Measurements from ENCODE around the gene SEPTIN11.
"Not testable (repeated sequence)": the region's sequence is repeated elsewhere in the genome, so short reads cannot be mapped to it uniquely, and the experiment has no call there.

The SEPTIN11 gene

DNA sequence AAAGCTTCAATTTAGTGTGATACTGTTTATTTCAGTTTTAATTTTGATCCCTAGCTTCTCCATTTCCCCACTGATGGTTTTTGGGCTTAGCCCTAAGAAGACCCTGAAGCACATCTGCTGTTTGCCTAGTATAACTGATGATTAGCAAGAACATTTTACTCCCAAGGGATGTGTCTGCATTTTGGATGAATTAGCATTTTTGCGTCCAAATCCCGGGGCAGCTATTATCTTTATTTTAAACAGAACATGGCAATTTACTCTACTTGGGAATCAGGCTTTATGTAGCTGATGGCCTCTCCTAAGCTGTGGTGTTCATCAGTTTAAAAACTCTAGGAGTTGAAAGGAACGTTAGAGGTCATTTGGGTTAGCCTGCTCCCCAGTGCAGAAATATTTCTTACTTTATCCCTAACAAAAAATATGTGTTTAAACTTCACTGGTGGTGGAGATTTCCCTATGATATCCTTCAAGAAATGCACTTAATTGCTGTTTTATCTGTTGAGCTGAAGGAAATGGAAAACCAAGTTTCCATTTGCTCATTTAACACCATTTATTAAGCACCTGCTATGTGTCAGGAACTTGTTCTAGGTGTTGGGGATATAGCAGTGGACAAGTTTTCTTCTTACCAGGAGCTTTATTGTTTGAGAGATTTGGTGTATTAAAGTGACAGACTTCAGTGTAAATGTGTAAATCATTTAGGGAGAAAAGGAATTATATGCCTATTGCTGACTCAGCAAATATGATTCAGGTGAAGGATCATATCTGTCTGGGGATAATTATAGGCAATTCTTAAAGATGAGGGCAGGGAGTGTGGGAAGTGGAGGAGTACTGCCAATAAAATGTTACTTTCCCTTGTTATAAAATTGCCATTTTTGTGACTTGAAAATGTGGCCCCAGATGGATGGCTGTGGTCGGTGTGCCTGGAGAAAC, 3.4 kb downstream of the SEPTIN11 start:
- DNase-seq: no peak

DNA sequence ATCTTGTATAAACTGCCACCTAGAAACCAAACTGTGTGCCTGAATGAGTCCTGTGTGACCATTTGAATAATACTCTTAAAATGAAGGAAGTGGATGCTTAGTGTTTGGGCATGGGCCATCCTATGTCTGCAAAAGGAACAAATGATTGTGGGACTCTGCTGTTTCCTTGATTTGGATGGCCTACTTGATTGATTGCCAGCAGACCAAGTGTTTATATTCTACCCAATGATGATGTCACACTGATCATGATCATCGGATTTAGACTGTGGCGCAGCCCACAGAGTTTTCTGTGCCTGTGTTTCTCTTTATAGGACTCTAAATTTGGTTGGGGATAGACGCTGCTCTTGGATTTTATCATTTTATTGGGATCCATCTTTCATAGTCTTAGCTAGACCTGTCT, 4.4 kb downstream of the SEPTIN11 start:
- no peak for DNase-seq

DNA sequence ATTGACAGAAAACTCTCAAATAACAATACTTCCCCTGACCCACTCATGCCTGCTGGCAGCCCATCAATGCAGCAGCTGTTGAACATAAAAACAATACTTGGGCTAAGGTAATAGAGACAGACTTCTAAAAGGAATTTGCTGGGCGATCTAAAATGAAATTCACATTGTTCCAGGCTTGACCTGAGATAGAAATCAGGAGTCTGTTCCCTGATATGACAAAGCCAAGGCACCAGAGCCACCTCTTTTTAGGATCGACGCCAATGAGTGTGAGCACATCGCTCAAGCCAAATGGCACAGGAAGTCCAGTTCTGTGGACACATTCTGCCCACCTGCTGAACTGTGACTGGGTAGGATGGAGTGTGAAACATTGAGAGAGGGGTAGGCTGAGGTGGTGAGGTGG, 4.9 kb downstream of the SEPTIN11 start:
- no peak for DNase-seq

DNA sequence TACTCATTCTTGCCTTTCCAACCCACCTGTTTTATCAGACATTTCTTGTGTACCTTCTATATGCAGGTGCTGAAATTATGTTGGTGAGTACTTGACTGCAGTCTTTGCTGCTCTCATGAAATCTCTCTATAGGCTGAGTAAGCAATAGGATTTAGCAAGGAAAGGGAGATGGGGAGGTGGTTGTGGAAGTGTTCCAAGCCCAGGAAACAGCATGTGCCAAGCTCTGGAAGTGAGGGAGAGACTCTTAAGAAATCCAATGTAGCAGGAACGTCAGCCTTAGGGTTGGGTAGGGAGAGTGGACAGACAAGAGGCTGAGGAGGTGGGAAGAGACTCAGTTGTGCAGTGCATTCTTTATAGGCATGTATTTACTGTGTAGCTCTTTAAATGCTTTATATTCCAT, 5.6 kb downstream of the SEPTIN11 start:
- DNase-seq: no peak

DNA sequence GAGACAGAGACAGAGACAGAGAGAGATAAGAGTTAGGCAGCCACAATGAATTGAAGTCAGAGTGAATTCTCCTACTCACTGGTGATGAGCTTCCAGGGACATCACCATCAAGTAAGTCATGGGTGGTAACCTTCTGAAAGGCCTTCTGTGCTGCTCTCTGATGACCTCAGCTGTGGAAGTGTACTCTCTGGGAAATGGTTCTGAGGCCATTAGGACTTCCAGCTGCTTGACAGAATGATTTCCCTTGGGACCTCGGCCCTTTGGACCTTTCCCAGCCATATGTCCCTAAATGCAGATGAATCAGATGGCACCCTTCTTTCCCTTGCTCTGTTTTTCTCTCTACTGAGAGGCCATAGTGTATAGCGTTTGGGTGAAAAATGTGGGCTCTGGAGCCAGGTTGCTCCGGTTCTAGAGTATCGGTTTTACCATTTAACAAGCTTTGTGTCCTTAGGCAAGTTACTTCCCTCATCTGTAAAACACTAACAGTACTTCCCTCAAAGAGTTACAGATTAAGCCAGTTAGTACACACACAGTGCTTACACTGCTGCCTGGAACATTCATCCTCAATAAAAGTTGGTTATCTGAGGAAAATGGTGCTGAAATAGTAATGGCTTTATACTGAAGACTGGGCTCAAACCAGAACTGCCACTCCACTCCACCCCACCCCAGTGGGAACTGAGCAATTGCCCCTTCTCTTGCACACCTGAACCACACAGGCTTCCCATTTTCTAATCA, 7.6 kb downstream of the SEPTIN11 start:
- no peak for DNase-seq

DNA sequence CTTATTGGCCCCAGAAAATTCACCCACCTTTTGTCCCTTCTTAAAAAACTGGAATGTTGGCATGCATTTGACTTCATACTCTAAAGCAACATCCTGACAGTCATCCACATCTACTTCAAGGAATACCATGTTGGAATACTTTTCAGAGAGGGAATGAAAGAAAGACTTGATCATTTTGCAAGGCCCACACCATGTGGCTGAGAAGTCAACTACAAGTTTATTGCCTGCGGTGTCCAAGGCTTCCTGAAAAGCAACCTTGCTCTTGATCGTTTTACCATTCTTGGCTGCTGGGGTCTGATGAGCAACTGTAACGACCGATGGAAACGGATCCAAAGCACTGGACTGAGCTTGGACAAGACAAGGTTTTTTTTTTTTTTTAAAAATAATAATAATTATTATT, 9.3 kb downstream of the SEPTIN11 start:
- DNase-seq: no peak

DNA sequence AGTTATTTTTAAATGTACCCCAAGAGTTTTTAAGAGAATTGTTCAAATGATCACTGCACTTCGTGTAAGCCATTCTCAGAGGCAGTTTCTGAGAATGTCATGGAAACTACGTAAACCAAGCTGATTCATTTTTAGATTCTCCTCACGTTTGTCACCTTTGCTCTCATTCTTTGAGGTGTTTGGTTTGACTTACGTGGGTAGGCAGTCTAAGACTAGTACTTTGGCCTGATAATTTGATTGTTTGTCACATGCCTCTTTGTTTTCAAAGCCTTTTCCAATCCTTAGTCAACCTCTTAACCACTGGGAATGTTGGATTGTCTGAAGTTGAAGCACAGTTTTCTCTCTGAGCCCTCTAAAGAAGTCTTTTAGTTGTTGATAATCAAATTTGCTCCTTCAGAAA, 10.5 kb downstream of the SEPTIN11 start:
- no peak for DNase-seq

DNA sequence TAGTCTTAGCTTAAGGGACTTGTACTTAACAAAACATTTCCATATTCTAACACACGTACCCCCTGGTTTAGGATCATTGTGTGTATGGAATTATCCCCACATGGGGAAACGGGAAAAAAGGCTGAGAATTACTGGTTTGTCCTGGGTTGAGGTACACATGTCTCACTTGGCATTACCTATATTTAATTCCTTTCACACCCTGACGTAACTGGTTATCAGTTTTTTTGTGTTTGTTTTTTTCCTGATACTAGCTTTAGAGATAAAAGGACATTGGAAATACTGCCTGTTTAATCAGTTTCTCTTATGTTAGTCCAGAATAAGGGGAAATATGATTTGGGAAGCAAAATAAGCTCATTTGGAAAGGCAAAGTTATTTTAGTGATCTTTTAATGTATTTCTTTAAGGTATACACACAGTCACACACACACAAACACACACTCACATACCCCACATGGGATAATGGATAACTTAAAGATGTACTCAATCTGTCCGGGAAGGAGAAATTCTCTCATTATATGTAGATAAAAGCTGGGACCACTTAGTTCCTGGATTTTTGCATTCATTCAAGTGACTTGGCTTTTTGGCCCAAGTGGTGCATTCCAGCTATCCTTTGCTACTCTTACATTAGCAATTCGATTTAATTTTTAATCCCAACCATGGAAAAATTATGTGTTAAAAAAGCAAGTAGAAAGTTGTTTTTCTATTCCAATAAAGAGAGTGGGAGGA, 13.0 kb downstream of the SEPTIN11 start:
- no peak for DNase-seq

DNA sequence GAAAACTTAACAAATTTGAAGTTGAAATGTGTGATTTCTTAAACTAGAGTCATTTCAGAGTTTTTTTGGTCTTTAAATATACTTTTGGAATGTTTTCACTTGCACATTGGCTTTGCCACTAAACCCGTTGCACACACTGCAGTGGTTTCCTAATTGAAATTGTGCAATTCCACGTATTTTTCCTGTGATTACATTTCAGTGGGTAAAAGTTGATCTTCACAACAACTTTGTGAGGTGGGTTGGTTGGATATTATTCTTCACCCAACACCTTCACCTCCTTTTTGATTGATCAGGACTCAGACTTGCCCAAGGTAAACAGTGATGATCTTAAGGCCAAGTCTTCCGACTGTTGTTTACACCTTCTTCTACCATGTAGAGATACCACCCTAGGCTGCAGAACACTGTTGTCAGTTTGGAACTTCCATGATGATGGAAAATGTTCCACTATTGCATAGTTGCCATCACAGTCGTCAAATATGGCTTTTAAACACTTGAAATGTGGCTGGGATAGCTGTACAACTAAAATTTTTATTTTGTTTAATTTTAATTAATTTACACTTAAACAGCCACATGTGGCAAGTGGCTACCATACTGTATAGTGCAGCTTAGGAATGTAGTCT, 13.7 kb downstream of the SEPTIN11 start:
- DNase-seq: no peak

DNA sequence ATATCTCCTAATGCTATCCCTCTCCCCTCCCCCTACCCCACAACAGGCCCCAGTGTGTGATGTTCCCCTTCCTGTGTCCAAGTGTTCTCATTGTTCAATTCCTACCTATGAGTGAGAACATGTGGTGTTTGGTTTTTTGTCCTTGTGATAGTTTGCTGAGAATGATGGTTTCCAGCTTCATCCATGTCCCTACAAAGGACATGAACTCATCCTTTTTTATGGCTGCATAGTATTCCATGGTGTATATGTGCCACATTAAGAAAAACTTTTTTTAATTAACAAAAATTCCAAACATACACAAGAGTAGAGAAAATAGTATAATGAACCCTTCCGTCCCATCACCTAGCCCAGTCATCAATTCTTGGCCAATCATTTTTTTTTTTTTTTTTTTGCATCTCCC, 14.4 kb downstream of the SEPTIN11 start:
- DNase-seq: not testable (repeated sequence)

DNA sequence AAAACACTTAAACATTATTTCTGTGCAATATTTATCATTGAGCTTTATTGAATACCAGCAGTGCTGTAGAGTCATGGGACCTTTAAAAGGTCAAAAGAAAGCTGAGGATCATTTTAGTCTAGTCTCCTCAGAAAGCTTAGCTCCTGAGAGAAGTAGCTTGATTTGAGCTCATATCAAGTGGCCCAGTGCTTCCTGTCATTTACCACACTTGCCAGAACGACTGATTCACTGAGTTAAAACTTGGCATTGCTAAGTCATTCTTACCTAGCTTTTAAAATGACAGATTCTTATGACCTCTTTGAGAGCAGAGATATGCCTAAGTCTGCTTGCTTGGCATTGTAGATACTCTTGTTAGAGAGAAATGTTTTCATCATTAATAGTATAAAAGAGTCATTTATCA, 15.2 kb downstream of the SEPTIN11 start:
- DNase-seq: no peak

DNA sequence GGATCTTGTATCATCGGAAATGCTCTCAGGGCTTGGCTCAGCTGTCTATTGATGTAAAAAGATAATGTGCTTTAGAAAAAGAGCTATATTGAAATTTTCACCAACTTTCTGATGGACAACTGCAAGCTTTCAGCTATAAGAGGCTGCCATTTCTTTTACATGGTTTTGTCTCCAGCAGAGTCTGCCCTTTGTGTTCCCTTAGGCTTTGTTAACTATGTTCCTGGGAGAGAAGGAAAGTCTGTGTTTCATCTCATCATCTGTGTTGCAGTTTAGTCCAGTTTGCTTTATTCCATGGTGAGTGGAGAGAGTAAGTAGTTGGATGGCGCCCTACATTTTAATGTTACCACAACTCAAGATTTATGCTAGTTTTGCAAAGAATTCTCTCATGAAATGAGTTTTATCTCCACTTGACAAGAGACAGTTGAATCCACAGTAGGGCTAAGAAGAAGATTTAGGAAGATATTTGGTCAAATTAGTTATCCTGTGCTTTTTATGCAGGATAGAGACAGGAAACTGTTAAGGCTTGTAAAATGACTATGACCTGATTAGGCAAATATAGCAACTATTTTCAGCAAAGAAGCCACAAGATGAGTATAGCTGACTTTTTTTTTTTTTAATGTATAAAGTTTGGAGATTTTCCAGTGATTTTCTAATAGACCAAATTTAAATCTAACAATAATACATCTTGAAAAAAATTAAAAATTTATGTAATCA, 16.5 kb downstream of the SEPTIN11 start:
- no peak for DNase-seq

DNA sequence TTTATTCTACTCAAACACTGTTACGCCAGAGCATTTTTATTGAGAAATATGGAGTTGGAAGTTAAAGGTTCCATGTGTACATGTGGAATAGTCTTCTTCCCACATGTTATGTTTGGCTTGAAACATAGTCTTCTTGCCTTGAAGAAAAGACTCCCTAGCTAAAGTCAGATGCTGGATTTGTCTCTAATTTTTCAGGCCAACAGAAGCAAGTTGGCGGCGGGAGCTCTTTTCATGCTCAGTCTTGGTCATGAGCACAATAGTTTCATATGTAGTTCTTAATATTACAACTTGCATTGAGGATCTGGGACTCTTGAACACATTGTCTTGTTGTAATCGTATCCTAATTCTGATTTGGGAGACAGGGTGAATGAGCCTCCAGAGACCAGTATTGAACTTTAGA, 19.4 kb downstream of the SEPTIN11 start:
- DNase-seq: no peak

DNA sequence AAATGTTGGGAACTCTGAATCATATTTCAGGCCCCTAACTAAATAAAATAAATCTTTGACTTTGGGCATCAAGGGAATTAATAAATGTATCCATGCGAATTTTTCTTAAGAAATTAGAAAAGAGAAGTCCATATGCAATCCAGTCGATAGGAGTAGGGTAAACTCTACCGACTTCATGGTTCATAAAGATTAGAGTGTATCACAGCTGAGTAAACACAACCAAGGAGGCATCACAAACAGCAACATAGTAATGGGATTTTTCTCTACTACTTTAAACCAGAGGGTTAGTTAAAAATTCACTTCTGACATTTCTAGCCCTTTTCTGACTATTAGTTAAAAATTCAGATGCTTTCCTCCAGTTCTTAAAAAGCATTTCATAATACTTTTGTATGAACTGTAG, 19.9 kb downstream of the SEPTIN11 start:
- no peak for DNase-seq

DNA sequence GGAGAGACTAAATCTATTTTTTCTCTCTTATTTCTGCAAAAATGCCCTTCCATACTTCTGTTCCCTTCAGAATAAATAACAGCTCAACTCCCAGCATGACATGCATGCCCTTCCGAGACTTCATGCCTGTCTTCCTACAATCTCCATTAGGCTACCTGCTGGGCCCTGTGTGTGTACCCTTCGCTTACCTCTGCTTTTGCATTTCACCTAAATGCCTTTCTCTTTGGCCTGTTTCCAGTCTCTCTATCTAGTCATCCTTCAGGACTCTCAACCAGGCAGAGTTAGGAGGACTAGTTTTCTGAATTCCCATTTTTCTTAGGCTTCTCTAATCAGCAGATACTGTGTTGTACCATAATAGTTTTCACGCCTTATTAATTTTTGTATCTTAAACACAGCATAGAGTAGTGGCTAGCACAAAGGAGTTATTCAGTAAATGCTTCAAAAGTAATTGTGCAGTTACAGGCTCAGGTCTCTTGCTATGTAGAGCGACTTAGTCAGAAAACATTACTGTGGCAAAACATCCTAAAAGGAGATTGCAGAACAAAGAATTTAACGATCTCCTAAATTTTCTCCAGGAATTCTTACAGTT, 20.5 kb downstream of the SEPTIN11 start:
- DNase-seq: no peak

DNA sequence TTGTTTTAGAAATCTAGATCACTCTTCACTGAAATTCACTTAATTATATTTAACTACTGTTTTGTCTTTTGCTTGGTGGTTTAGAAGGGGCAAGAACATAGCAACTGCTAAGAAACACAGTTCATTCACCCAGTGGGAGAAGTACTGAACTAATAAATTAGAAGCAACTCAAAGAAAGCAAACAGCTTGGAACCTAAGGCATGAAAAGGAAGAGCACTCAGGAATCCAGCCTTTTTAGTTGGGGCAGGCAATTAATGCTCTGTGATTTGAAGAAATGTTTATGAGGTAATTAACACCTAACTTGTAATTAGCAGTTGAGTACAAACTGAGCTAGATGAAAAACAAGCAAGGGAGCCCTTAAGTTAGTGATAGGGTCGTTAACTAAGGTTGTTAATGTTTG, 22.8 kb downstream of the SEPTIN11 start:
- DNase-seq: no peak

DNA sequence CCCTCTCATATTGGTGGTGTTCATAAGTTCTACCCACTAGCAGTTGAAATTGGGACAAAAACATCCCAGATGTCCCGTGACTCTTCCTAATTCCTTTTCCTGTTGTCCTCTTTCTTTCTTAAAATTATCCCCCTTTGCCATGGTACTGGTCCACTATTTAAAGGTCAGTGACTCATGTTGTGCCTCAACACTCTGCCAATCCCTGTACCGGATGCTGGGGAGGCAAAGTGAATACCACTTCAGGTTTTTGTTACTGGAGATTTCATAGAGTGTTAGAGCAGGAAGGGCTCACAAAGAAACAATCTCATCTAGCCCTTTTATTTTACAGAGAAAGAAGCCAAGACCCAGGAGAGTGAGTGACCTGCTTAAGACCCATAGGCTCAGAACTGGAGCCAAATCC, 24.6 kb downstream of the SEPTIN11 start:
- no peak for DNase-seq

DNA sequence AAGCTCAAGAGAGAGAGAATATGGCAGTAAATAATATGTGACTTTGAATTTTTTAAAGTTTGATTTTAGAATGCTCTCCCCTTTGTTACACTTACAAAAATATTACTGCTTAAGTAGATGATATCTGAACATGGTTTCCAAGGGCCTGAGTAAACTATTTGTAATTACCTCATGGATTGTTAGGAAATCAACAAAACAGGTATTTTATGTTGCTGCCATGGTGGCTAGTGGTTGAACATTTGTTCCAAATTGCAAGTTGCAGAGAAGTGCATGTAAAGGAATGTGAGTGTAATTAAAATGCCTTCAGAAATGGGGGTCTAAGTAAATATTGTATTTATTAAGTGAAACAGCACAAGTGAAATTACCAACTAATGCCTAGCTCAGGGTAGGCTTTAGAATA, 27.6 kb downstream of the SEPTIN11 start:
- DNase-seq: no peak

DNA sequence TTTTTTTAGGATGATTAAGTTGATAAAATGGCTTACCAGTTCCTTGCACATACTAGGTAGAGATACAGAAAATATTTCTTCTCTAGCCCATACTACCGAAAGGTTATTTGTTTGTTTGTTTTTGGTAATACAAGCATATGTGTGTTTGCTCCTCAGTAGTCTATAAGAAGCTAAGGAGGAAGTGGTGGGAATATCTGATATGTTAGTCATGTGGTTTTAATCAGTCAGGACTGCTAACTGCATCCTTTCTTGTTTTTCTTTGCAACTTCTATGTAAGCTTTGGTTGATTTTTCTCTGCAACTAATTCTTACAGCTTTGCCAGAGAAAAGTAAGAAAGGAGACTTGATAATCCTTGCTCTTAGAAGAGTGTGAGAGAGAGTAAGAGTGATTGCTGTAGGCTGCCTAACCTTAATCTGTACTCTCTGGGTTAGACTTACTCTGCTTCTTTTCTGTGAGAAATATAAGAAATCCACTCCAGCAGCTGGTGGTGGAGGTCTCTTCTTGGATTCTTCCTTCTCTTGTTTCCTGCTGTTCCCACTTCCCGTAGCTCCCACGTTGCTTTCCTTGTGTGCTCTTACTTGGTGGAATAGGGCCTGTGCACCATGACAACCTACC, 28.3 kb downstream of the SEPTIN11 start:
- no peak for DNase-seq

DNA sequence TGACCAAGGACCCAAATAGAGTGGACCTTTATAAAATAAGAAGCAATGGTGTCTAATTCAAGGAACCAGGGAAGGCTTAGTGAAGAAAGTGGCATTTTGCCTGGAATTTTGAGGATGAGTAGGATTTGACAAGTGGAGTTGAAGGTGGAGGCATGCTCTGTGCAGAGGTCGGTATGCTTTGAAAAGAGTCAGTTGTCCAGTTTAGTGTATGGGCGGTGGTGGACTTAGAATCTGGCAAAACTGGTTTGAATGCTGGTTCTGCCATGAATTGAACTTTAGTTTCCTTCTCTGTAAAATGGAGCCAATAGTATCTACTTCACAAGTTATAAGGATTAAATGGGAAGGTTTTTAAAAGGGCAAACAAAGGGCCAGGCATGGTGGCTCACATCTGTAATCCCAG, 29.7 kb downstream of the SEPTIN11 start:
- DNase-seq: no peak

DNA sequence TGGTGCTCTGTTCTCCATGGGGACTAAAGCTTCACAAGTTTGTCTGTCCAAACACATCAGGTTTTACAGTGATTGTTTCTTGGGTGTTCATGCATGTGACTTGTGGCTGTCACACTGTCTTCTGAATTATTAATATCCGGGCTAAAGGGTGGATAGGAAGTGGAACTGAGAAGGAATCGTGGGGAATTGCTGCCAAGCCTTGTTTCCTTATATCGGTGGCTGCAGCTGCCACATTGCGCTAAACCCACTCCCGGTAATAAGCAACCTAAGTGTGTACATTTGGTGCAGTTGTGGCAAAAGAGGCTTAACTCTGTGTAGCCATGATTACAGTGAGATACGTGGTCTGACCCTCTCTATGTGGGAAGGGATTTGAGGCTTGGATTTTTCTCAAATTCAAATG, 30.7 kb downstream of the SEPTIN11 start:
- DNase-seq: no peak

DNA sequence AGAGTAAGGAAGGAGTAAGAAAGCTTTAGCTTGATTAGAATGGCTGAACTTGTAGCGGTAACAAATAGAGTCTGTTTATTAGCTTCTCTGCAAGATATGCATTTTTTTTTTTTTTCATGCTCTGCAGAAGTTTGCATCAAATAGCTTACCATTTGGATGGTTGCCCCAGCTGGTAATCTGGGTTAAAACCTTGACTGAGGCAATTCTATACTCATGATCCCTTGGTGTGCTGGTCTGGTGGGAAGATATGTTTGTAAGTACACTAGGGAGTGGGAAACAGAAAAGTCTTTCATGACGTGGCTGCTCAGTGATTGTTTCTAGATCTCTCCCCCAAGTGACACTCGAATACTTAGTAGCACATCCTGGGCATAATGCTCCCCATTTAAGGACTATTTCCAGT, 32.1 kb downstream of the SEPTIN11 start:
- DNase-seq: no peak
